ENCODE data around the gene DARS1. TPM values are rescaled to one million over a fixed set of nuclear protein-coding genes. Genes with fewer than 3 reads are reported as not detected.

Gene DARS1
- total and polyA plus RNA-seq, 2 experiments from 2014 or later, result 67.0 to 69.5 TPM

DNA sequence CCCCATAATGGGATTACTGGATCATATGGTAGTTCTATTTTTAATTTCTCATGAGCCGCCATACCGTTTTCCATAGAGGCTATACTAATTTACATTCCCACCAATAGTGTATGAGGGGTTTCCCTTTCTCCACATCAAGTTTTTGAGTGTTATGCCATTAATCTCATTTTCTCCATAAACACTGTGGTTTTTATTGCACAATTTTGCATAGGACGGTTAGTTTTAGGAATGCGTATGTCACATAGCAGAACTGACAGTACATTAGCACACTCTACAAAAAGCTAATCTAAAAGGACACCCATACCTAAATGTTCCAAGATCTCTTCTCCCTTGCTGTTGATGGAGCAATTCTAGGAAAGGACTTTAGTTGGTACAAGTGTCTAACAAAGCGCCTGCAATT lies 32.5 kb downstream of the DARS1 start:
- WGBS (ENCODE audit: low lambda C conversion rate, missing lambda C conversion rate), result 94% methylated on average over 5 of the region's 5 CpGs
- no peak overlapping the region for H3K4me2 ChIP-seq
- no peaks in the 10 kb centered on the region for H3K27me3 ChIP-seq
- no peaks in the 10 kb centered on the region for H3K36me3 ChIP-seq (replicated peaks; ENCODE audit: insufficient read depth, low read depth)
- H3K79me2 ChIP-seq, result peaks cover 42% of the 10 kb centered on the region
- no peaks in the 10 kb centered on the region for H3K4me1 ChIP-seq (ENCODE audit: insufficient read depth)
- no peak overlapping the region for H2AFZ ChIP-seq
- TF ChIP-seq EZH2 (IDR thresholded peaks at IDR 0.05; ENCODE audit: borderline replicate concordance), result no peak
- no peak for TF ChIP-seq EZH2phosphoT487 (IDR thresholded peaks at IDR 0.05; ENCODE audit: low read depth, severe bottlenecking, unreplicated experiment)
- TF ChIP-seq CTCF (IDR thresholded peaks at IDR 0.05; ENCODE audit: poor library complexity), result no peak
- no peaks in the 10 kb centered on the region for H3K9me3 ChIP-seq (ENCODE audit: low read depth)
- no peaks in the 10 kb centered on the region for H3K9me2 ChIP-seq (replicated peaks; ENCODE audit: insufficient read depth)
- no peak for DNase-seq (ENCODE audit: low spot score)
- H4K20me1 ChIP-seq (ENCODE audit: insufficient read depth, poor library complexity, severe bottlenecking), result peaks cover 5% of the 10 kb centered on the region
- no peak overlapping the region for H3K4me3 ChIP-seq
- H3K27ac ChIP-seq, result no peak overlapping the region

DNA sequence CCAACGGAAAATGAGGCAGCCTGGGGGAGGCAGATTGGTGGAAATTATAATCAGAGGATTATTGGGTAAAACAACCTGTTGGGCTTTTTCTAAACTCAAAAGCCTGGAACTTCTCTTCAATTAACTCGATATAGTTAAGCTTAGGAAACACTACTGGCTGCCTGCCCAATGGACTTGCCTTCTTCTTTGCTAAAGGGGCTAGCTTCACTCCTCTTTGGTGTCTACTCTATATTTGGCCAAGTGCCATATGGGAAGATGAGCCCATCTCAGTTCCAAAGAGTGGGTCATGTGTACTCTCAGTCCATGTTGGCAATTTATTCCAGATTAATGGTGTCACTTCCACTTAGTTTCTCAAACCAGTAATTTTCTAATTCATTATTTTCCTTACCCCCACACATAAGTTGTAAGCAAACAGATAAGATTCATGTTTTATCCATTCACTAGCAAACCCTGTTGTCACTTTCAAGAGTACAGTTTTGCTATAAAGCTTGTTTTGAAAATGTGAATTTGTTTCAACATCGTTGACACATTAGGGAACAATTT lies 34.3 kb downstream of the DARS1 start:
- DNase-seq (ENCODE audit: low spot score), result no peak
- H4K20me1 ChIP-seq (ENCODE audit: insufficient read depth, poor library complexity, severe bottlenecking), result peaks cover 5% of the 10 kb centered on the region

DNA sequence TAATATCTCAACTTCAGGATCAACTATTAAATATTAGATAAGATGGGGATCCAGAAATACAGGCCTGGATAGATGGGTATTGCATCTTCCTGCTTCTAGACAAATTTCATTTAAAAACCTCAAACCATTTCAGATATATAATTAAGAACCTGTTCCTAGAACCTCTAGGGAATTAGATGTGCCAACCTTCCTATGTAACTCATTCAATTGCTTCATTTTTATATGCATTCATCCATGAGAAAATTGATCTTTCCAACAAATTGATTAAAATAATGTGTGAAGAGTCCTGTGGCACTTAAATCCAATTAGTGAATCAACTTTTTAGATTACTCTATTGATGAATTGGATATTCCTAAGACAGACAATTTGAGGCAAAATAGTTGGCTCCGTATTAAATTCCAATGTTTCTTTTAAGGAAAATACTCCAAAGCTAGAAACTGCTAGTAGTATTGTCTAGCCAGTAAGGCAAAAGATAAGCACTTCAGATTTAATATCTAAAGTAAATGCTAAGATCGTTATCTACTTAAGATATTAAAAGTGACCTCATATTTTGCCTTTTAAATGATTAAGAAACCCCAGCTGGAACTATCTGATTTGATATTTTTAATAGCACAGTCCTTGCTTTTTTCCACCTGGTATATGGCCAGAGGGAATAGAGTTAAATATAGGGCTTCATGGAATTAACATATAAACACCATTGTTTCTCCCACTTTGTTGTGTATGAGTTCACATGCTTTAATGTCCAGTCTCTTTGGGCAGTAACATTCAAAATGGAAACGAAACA lies 35.8 kb downstream of the DARS1 start:
- Histone ChIP-seq H3K36me3 (replicated peaks; ENCODE audit: insufficient read depth, low read depth) (no peaks in the 10 kb centered on the region), H3K4me2 (no peak overlapping the region), H3K4me1 (ENCODE audit: insufficient read depth) (no peaks in the 10 kb centered on the region), H2AFZ (no peak overlapping the region), H3K79me2 (peaks cover 55% of the 10 kb centered on the region), H3K9me3 (ENCODE audit: low read depth) (no peaks in the 10 kb centered on the region), H3K9me2 (replicated peaks; ENCODE audit: insufficient read depth) (no peaks in the 10 kb centered on the region), H3K4me3 (no peak overlapping the region), H3K27me3 (no peaks in the 10 kb centered on the region), H4K20me1 (ENCODE audit: insufficient read depth, poor library complexity, severe bottlenecking) (peaks cover 5% of the 10 kb centered on the region), H3K27ac (peak overlapping the region; percentile 2)
- TF ChIP-seq EZH2 (IDR thresholded peaks at IDR 0.05; ENCODE audit: borderline replicate concordance) (no peak), CTCF (IDR thresholded peaks at IDR 0.05; ENCODE audit: poor library complexity) (no peak), EZH2phosphoT487 (IDR thresholded peaks at IDR 0.05; ENCODE audit: low read depth, severe bottlenecking, unreplicated experiment) (no peak)
- 88% methylated on average over 3 of the region's 3 CpGs for WGBS (ENCODE audit: low lambda C conversion rate, missing lambda C conversion rate)
- no peak for DNase-seq (ENCODE audit: low spot score)

More for the DNA sequence above, 34.3 kb downstream of the DARS1 start:
- no peak for TF ChIP-seq EZH2 (IDR thresholded peaks at IDR 0.05; ENCODE audit: borderline replicate concordance)
- TF ChIP-seq EZH2phosphoT487 (IDR thresholded peaks at IDR 0.05; ENCODE audit: low read depth, severe bottlenecking, unreplicated experiment), result no peak
- TF ChIP-seq CTCF (IDR thresholded peaks at IDR 0.05; ENCODE audit: poor library complexity), result no peak
- Histone ChIP-seq H3K27me3 (no peaks in the 10 kb centered on the region), H3K9me3 (ENCODE audit: low read depth) (no peaks in the 10 kb centered on the region), H3K9me2 (replicated peaks; ENCODE audit: insufficient read depth) (no peaks in the 10 kb centered on the region), H3K4me3 (no peak overlapping the region), H3K4me2 (no peak overlapping the region), H2AFZ (no peak overlapping the region), H3K4me1 (ENCODE audit: insufficient read depth) (no peaks in the 10 kb centered on the region), H3K27ac (no peak overlapping the region), H3K36me3 (replicated peaks; ENCODE audit: insufficient read depth, low read depth) (no peaks in the 10 kb centered on the region), H3K79me2 (peaks cover 44% of the 10 kb centered on the region)
- WGBS (ENCODE audit: low lambda C conversion rate, missing lambda C conversion rate), result 91% methylated on average over 3 of the region's 3 CpGs
